ENCODE data around the gene WTIP. TPM values are rescaled to one million over a fixed set of nuclear protein-coding genes. Genes with fewer than 3 reads are reported as not detected.

Gene WTIP
- total RNA-seq, 1 experiment from 2014 or later: 32.5 TPM

GRCh38 chr19:34475026-34475974 is 6.3 kb upstream of the WTIP start:
- no peak overlapping the region for H3K4me3 Mint-ChIP-seq
- Histone ChIP-seq H2AK5ac (ENCODE audit: insufficient read length, low read length) (no peak overlapping the region), H3K56ac (ENCODE audit: insufficient read length, low read depth, low read length) (no peak overlapping the region), H3K9me3 (ENCODE audit: control insufficient read depth, low read depth, low read length) (no peaks in the 10 kb centered on the region), H3K23me2 (ENCODE audit: insufficient read length, low read depth, low read length, poor library complexity, severe bottlenecking) (no peaks in the 10 kb centered on the region), H2BK20ac (ENCODE audit: low read depth, low read length, poor library complexity, severe bottlenecking) (no peak overlapping the region), H3K79me2 (ENCODE audit: insufficient read depth, low read length) (no peaks in the 10 kb centered on the region), H3K18ac (ENCODE audit: insufficient read length, low read depth, low read length) (no peak overlapping the region), H2BK5ac (ENCODE audit: insufficient read length, low read length) (no peak overlapping the region), H3K14ac (ENCODE audit: insufficient read depth, low read length) (no peak overlapping the region), H2BK120ac (ENCODE audit: low read depth, low read length, poor library complexity, severe bottlenecking) (no peak overlapping the region), H3K27me3 (ENCODE audit: insufficient read depth, low read length) (no peaks in the 10 kb centered on the region), H3K23ac (ENCODE audit: insufficient read length, low read depth, low read length) (no peak overlapping the region), H4K20me1 (ENCODE audit: control insufficient read depth, insufficient read depth, insufficient read length) (no peaks in the 10 kb centered on the region), H2AFZ (ENCODE audit: low read length) (no peak overlapping the region), H3K27ac (ENCODE audit: insufficient read length, low read depth, low read length) (no peak overlapping the region), H4K8ac (replicated peaks; ENCODE audit: insufficient read length, low read depth, low read length) (no peak overlapping the region), H4K5ac (ENCODE audit: insufficient read length, low read depth, low read length) (no peak overlapping the region), H3K4me2 (ENCODE audit: insufficient read depth, insufficient read length, low read length) (no peak overlapping the region), H3K4me1 (ENCODE audit: insufficient read depth, low read length) (no peaks in the 10 kb centered on the region), H3K79me1 (ENCODE audit: insufficient read depth, low read depth, low read length, poor library complexity, severe bottlenecking) (no peaks in the 10 kb centered on the region), H2BK12ac (ENCODE audit: insufficient read length, low read depth, low read length) (no peak overlapping the region), H3K4ac (ENCODE audit: low read depth, low read length) (no peak overlapping the region), H3K9ac (ENCODE audit: extremely low read depth, insufficient read length, low read length) (no peak overlapping the region), H3T11ph (ENCODE audit: low read length) (no peak overlapping the region), H4K91ac (ENCODE audit: insufficient read length, low read depth, low read length) (no peak overlapping the region), H2BK15ac (ENCODE audit: low read depth, low read length) (no peak overlapping the region)
- WGBS (ENCODE audit: extremely low coverage, insufficient read length, low lambda C conversion rate): no CpG with 5 or more reads among the region's 9 CpGs
- H3K9me3 Mint-ChIP-seq: peaks cover 2 to 3% of the 10 kb centered on the region in 2 experiments; a peak in 2 of 5 replicates
- peaks cover 4 to 5% of the 10 kb centered on the region in 2 experiments; a peak in 3 of 4 replicates for H3K4me1 Mint-ChIP-seq
- peaks cover 14% of the 10 kb centered on the region for H3K27me3 Mint-ChIP-seq (ENCODE audit: low read depth)
- H3K36me3 Mint-ChIP-seq (ENCODE audit: insufficient read depth in 1 of 3, low read depth in 3 of 3): peaks cover 12 to 36% (median 27%) of the 10 kb centered on the region in 3 experiments; a peak in 6 of 7 replicates
- DNase-seq: no peak
- no peak overlapping the region for H3K27ac Mint-ChIP-seq
- no peak for TF ChIP-seq CTCF (conservative IDR thresholded peaks at IDR 0.05)

All from H9 (cell line).